ENCODE measurements around the gene LMF2.

Gene LMF2

GRCh38 chr22:50464451-50464850 lies 43.1 kb downstream of the LMF2 start:
- no peak for DNase-seq

- DNase-seq: no peak
Observed at GRCh38 chr22:50463188-50463900, 44.2 kb downstream of the LMF2 start.

GRCh38 chr22:50461979-50462540 lies 45.4 kb downstream of the LMF2 start:
- no peak for DNase-seq

GRCh38 chr22:50461536-50461935 lies 46.0 kb downstream of the LMF2 start:
- DNase-seq: no peak

GRCh38 chr22:50460938-50461337 lies 46.6 kb downstream of the LMF2 start:
- no peak for DNase-seq

- no peak for DNase-seq
Observed at GRCh38 chr22:50459496-50460140, 47.9 kb downstream of the LMF2 start.

GRCh38 chr22:50459016-50459415 lies 48.5 kb downstream of the LMF2 start:
- no peak for DNase-seq

GRCh38 chr22:50456466-50457234 lies 50.9 kb downstream of the LMF2 start:
- DNase-seq: no peak

GRCh38 chr22:50456026-50456425 lies 51.5 kb downstream of the LMF2 start:
- no peak for DNase-seq

- no peak for DNase-seq
Observed at GRCh38 chr22:50455201-50455600, 52.3 kb downstream of the LMF2 start.

- DNase-seq: no peak
Observed at GRCh38 chr22:50454556-50455075, 52.9 kb downstream of the LMF2 start.
